ENCODE results near the gene ADAT3. TPM values are rescaled to one million over a fixed set of nuclear protein-coding genes. Genes with fewer than 3 reads are reported as not detected.
"Not testable (repeated sequence)": the region's sequence is repeated elsewhere in the genome, so short reads cannot be mapped to it uniquely, and the experiment has no call there.

Gene ADAT3
- total RNA-seq, 1 donor from 2014 or later: 10.9 TPM

GRCh38 chr19:1882786-1883692 is 22.2 kb upstream of the ADAT3 start:
- no peak for DNase-seq
- Mint-ChIP-seq H3K27ac (ENCODE audit: unreplicated experiment) (peak overlapping the region; percentile 94), H3K36me3 (ENCODE audit: unreplicated experiment) (no peaks in the 10 kb centered on the region), H3K4me1 (ENCODE audit: low read depth, unreplicated experiment) (peaks cover 28% of the 10 kb centered on the region), H3K27me3 (ENCODE audit: unreplicated experiment) (peaks cover 4% of the 10 kb centered on the region), H3K9me3 (ENCODE audit: unreplicated experiment) (peaks cover 4% of the 10 kb centered on the region), H3K4me3 (ENCODE audit: unreplicated experiment) (peak overlapping the region; percentile 99)
- no peak for TF ChIP-seq CTCF (IDR thresholded peaks at IDR 0.05; ENCODE audit: partially characterized antibody, unreplicated experiment)

GRCh38 chr19:1883784-1884183 is 21.4 kb upstream of the ADAT3 start:
- Mint-ChIP-seq H3K27me3 (ENCODE audit: unreplicated experiment) (peaks cover 4% of the 10 kb centered on the region), H3K36me3 (ENCODE audit: unreplicated experiment) (no peaks in the 10 kb centered on the region), H3K4me3 (ENCODE audit: unreplicated experiment) (peak overlapping the region; percentile 99), H3K9me3 (ENCODE audit: unreplicated experiment) (peaks cover 4% of the 10 kb centered on the region), H3K27ac (ENCODE audit: unreplicated experiment) (peak overlapping the region; percentile 85), H3K4me1 (ENCODE audit: low read depth, unreplicated experiment) (peaks cover 26% of the 10 kb centered on the region)
- no peak for TF ChIP-seq CTCF (IDR thresholded peaks at IDR 0.05; ENCODE audit: partially characterized antibody, unreplicated experiment)
- no peak for DNase-seq

- Mint-ChIP-seq H3K9me3 (ENCODE audit: unreplicated experiment) (peaks cover 4% of the 10 kb centered on the region), H3K27me3 (ENCODE audit: unreplicated experiment) (peaks cover 4% of the 10 kb centered on the region), H3K4me3 (ENCODE audit: unreplicated experiment) (peak overlapping the region; percentile 99), H3K36me3 (ENCODE audit: unreplicated experiment) (no peaks in the 10 kb centered on the region), H3K4me1 (ENCODE audit: low read depth, unreplicated experiment) (peaks cover 26% of the 10 kb centered on the region), H3K27ac (ENCODE audit: unreplicated experiment) (peak overlapping the region; percentile 85)
- no peak for DNase-seq
- no peak for TF ChIP-seq CTCF (IDR thresholded peaks at IDR 0.05; ENCODE audit: partially characterized antibody, unreplicated experiment)
These were observed 20.9 kb upstream of the ADAT3 start for GRCh38 chr19:1884291-1884718.

GRCh38 chr19:1884719-1885334 is 20.4 kb upstream of the ADAT3 start:
- peak overlapping the region; percentile 85 for H3K27ac Mint-ChIP-seq (ENCODE audit: unreplicated experiment)
- peaks cover 26% of the 10 kb centered on the region for H3K4me1 Mint-ChIP-seq (ENCODE audit: low read depth, unreplicated experiment)
- TF ChIP-seq CTCF (IDR thresholded peaks at IDR 0.05; ENCODE audit: partially characterized antibody, unreplicated experiment): no peak
- H3K36me3 Mint-ChIP-seq (ENCODE audit: unreplicated experiment): no peaks in the 10 kb centered on the region
- H3K4me3 Mint-ChIP-seq (ENCODE audit: unreplicated experiment): peak overlapping the region; percentile 99
- no peak for DNase-seq
- H3K27me3 Mint-ChIP-seq (ENCODE audit: unreplicated experiment): peaks cover 4% of the 10 kb centered on the region
- H3K9me3 Mint-ChIP-seq (ENCODE audit: unreplicated experiment): peaks cover 4% of the 10 kb centered on the region

- H3K27ac Mint-ChIP-seq (ENCODE audit: unreplicated experiment): peak within 1 kb of the TSS; percentile 85
- not testable (repeated sequence) for H3K36me3 Mint-ChIP-seq (ENCODE audit: unreplicated experiment); H3K9me3 Mint-ChIP-seq (ENCODE audit: unreplicated experiment); H3K27me3 Mint-ChIP-seq (ENCODE audit: unreplicated experiment)
- peak; percentile 93 for DNase-seq
- H3K4me1 Mint-ChIP-seq (ENCODE audit: low read depth, unreplicated experiment): peaks cover 26% of the 10 kb centered on the region
- peak within 1 kb of the TSS; percentile 99 for H3K4me3 Mint-ChIP-seq (ENCODE audit: unreplicated experiment)
These were observed 19.6 kb upstream of the ADAT3 start, which contains the start of gene ABHD17A for GRCh38 chr19:1885398-1886119. ABHD17A (minus strand) TSS chr19:1885496; CDS start chr19:1881566, 3,930 bp downstream.

- not testable (repeated sequence) for H3K27ac Mint-ChIP-seq (ENCODE audit: unreplicated experiment); H3K36me3 Mint-ChIP-seq (ENCODE audit: unreplicated experiment); DNase-seq; H3K4me3 Mint-ChIP-seq (ENCODE audit: unreplicated experiment); H3K27me3 Mint-ChIP-seq (ENCODE audit: unreplicated experiment); H3K9me3 Mint-ChIP-seq (ENCODE audit: unreplicated experiment)
- H3K4me1 Mint-ChIP-seq (ENCODE audit: low read depth, unreplicated experiment): peaks cover 26% of the 10 kb centered on the region
These were observed 18.8 kb upstream of the ADAT3 start for GRCh38 chr19:1886360-1886759.

All from glutamatergic neuron (in vitro differentiated cells).